Tibial artery (tissue), 4 donors: Measurements from ENCODE around the gene BRD8.

Experiments used
- DNase-seq, 2 donors: peaks; one replicate each; pipeline ENCODE4 v3.0.0-alpha.2; 2019
- H3K27ac ChIP-seq, 2 donors: fragments of 200-600 bp; sonication (generic) in 1 of 2; 1 replicate in 1 of 2; 2 replicates in 1 of 2; pipeline ENCODE4 v1.5.1; 2018 to 2019; ENCODE audit warnings: mild to moderate bottlenecking in 1 of 2
- H3K27me3 ChIP-seq, 2 donors: fragments of 200-600 bp; sonication (generic) in 1 of 2; one replicate each; pipeline versions ENCODE4 v1.5.1 to v1.6.0; 2016 to 2019
- H3K36me3 ChIP-seq, 3 donors: fragments of 200-600 bp; sonication (generic) in 2 of 3; one replicate each; pipeline ENCODE4 v1.5.1; 2016 to 2019; ENCODE audit warnings: mild to moderate bottlenecking in 2 of 3
- H3K4me1 ChIP-seq, 4 donors: fragments of 200-600 bp; sonication (generic) in 2 of 4; 1 replicate in 3 of 4; 2 replicates in 1 of 4; pipeline ENCODE4 v1.5.1; 2016 to 2019
- H3K4me3 ChIP-seq, 2 donors: fragments of 200-600 bp; sonication (generic) in 1 of 2; 1 replicate in 1 of 2; 2 replicates in 1 of 2; pipeline ENCODE4 v1.5.1; 2018 to 2019; ENCODE audit warnings: mild to moderate bottlenecking in 2 of 2
- H3K9me3 ChIP-seq, 3 donors: fragments of 200-600 bp; sonication (generic) in 1 of 3; one replicate each; pipeline ENCODE4 v1.5.1; 2016 to 2019
- CTCF ChIP-seq, 2 experiments: fragments of 200-600 bp in 1 of 2; fragments of 450-650 bp in 1 of 2; IDR thresholded peaks; one replicate each; pipeline ENCODE4 v1.5.1; 2017 to 2019; ENCODE audit warnings: antibody characterized with exemption in 2 of 2, mild to moderate bottlenecking in 1 of 2, moderate library complexity in 1 of 2
- intact Hi-C: fragments of 100-400 bp; cut with DNase I; formaldehyde crosslinking; loops from one replicate; pipeline ENCODE4 v1.15.0; 2023; ENCODE audit warnings: low total_unique reads

The BRD8 gene

DNA sequence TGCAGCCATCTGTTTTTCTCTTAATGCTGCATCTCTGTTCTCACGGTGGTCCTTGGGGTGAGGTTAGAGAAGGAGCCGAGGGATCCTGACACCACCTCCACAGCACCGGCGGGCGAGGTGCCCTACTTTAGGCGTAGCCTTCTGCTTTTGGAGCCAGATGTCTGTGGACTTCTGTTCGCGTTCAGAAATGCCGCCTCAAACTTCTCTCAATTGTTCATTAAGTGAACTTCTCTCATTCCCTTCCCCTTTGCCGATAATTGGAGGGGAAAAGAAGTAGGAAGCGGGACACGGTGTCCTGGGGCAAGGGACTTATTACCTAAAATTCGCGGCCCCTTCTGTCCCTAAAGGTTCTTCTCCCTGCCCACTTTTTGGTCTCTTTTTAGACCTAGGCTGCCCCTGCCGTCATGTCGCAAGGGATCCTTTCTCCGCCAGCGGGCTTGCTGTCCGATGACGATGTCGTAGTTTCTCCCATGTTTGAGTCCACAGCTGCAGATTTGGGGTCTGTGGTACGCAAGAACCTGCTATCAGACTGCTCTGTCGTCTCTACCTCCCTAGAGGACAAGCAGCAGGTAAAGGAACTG, 937 bp upstream of the BRD8 start:
- H3K4me3 ChIP-seq, result peak overlapping the region; percentile 66 to 83

DNA sequence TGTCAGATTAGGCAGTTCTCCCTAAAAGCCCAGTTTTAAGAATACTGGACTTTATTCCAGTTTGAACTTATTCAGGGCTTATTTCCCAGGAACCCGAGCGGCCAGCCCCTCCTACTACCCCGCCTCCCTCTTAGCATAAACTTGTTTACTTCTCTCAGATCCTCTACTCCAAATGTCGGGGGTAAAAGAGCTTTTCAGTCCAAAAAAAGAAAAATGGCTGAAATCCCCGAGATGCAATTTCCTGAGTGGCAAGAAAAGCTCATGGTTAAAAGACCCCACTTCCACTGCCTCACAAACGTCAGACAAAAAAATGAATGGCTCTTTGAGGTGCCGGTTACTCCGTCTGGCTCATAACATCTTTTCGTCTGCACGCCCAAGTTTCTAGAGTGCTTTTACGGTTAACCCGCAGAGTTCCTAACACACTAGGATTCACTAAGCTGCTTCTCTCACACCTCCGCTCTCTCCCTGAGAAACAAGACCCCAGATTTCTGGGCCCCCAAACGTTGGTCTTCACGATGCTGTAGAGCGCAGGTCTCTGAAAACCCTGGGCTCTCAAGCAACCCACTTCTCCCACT, 402 bp downstream of the BRD8 start:
- Histone ChIP-seq H3K4me1 (peaks cover 6 to 28% (median 21%) of the 10 kb centered on the region in 4 donors), H3K36me3 (peaks cover 17 to 43% (median 23%) of the 10 kb centered on the region in 3 donors), H3K4me3 (peak overlapping the region; percentile 66 to 83), H3K27ac (peak overlapping the region; percentile 77 to 78), H3K27me3 (no peaks in the 10 kb centered on the region), H3K9me3 (no peaks in the 10 kb centered on the region)
- DNase-seq, result no peak
- no peak for TF ChIP-seq CTCF (IDR thresholded peaks at IDR 0.05)
- intact Hi-C loops, result no loop called here

More for the DNA sequence above, 937 bp upstream of the BRD8 start:
- intact Hi-C loops, result no loop called here
- H3K4me1 ChIP-seq, result peaks cover 6 to 28% (median 21%) of the 10 kb centered on the region in 4 donors
- no peaks in the 10 kb centered on the region for H3K27me3 ChIP-seq
- H3K9me3 ChIP-seq, result no peaks in the 10 kb centered on the region
- H3K36me3 ChIP-seq, result peaks cover 12 to 43% (median 13%) of the 10 kb centered on the region in 3 donors
- no peak for TF ChIP-seq CTCF (IDR thresholded peaks at IDR 0.05)
- H3K27ac ChIP-seq, result no peak overlapping the region
- DNase-seq, result no peak

GRCh38 chr5:138170299-138170698, 8.1 kb downstream of the BRD8 start:
- no peak for DNase-seq
- intact Hi-C loops, result no loop called here
- no peak for TF ChIP-seq CTCF (IDR thresholded peaks at IDR 0.05)
- H3K27ac ChIP-seq, result no peak overlapping the region
- no peak overlapping the region for H3K4me3 ChIP-seq
- no peaks in the 10 kb centered on the region for H3K9me3 ChIP-seq
- H3K36me3 ChIP-seq, result peaks cover 88 to 100% (median 92%) of the 10 kb centered on the region in 3 donors
- H3K4me1 ChIP-seq, result no peaks in the 10 kb centered on the region
- H3K27me3 ChIP-seq, result no peaks in the 10 kb centered on the region

DNA sequence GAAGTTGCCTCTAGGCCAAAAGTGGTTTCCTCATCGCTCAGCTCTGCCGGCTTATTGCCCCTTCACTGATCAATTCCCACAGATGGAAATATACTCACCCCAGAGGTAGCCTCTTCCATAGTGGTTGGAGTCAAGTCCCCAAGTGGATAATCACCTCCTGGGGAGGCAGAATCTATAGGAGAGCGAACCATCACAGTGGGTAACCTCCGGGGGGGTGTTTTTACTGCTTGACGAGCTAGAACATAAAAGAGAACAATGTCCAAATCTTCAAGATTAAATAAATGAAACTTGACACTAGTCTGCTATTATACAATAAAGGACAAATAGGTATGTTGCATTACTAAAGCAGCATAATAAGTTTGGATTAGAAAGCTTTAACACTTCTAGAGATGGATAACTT, 9.3 kb downstream of the BRD8 start:
- Histone ChIP-seq H3K4me1 (no peaks in the 10 kb centered on the region), H3K9me3 (no peaks in the 10 kb centered on the region)

DNA sequence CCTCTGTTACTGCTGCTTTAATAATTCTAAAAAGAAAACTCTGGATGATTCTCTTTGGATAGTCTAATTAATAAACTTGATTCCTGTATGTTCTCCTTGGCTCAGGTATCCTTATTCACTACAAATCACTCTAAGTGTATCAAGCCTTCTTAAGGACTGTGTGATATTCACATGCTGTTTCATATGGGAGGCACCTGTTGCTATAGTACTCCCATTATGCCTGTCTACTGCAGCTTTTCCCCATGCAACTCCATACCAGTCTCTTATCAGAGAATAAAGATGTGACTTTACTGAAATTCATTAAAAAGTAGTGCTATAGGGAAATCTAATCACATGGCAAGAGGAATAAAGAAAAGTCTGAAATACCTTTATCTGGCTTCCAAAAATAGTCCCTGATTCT, 14.7 kb downstream of the BRD8 start:
- no peak for TF ChIP-seq CTCF (IDR thresholded peaks at IDR 0.05)
- no peaks in the 10 kb centered on the region for H3K4me1 ChIP-seq
- H3K9me3 ChIP-seq, result no peaks in the 10 kb centered on the region
- no peak overlapping the region for H3K4me3 ChIP-seq
- no peak overlapping the region for H3K27ac ChIP-seq
- no peaks in the 10 kb centered on the region for H3K27me3 ChIP-seq
- intact Hi-C loops, result no loop called here
- DNase-seq, result no peak
- peaks cover 99 to 100% (median 100%) of the 10 kb centered on the region in 3 donors for H3K36me3 ChIP-seq

More for the DNA sequence above, 9.3 kb downstream of the BRD8 start:
- no peaks in the 10 kb centered on the region for H3K27me3 ChIP-seq
- no peak for TF ChIP-seq CTCF (IDR thresholded peaks at IDR 0.05)
- intact Hi-C loops, result no loop called here
- H3K4me3 ChIP-seq, result no peak overlapping the region
- H3K36me3 ChIP-seq, result peaks cover 88 to 100% (median 95%) of the 10 kb centered on the region in 3 donors
- no peak for DNase-seq
- H3K27ac ChIP-seq, result no peak overlapping the region
